ENCODE data around the gene CPLANE2. TPM values are rescaled to one million over a fixed set of nuclear protein-coding genes. Genes with fewer than 3 reads are reported as not detected.
A peak's percentile ranks its signal among the peaks of the same experiment; 100 is the strongest.

Gene CPLANE2
- total RNA-seq, 1 donor from 2014 or later: 5.8 TPM

- peak; percentile 64 for DNase-seq (ENCODE audit: low read depth)
- H3K4me3 ChIP-seq (ENCODE audit: low read depth, low read length): no peak overlapping the region
- no peaks in the 10 kb centered on the region for H3K27me3 ChIP-seq (ENCODE audit: control insufficient read depth, insufficient read depth, low read length)
- H3K36me3 ChIP-seq (ENCODE audit: control insufficient read depth, insufficient read depth, low read length): no peaks in the 10 kb centered on the region
- TF ChIP-seq CTCF (IDR thresholded peaks at IDR 0.05; ENCODE audit: insufficient read depth, low read length, severe bottlenecking): no peak
- no peak for FAIRE-seq
Observed at GRCh38 chr1:16183765-16184556, 53.0 kb downstream of the CPLANE2 start.

GRCh38 chr1:16183179-16183578, 53.8 kb downstream of the CPLANE2 start:
- FAIRE-seq (peak; percentile 88), DNase-seq (ENCODE audit: low read depth) (peak; percentile 100)
- no peak for TF ChIP-seq CTCF (IDR thresholded peaks at IDR 0.05; ENCODE audit: insufficient read depth, low read length, severe bottlenecking)
- Histone ChIP-seq H3K36me3 (ENCODE audit: control insufficient read depth, insufficient read depth, low read length) (no peaks in the 10 kb centered on the region), H3K4me3 (ENCODE audit: low read depth, low read length) (no peak overlapping the region), H3K27me3 (ENCODE audit: control insufficient read depth, insufficient read depth, low read length) (no peaks in the 10 kb centered on the region)

DNA sequence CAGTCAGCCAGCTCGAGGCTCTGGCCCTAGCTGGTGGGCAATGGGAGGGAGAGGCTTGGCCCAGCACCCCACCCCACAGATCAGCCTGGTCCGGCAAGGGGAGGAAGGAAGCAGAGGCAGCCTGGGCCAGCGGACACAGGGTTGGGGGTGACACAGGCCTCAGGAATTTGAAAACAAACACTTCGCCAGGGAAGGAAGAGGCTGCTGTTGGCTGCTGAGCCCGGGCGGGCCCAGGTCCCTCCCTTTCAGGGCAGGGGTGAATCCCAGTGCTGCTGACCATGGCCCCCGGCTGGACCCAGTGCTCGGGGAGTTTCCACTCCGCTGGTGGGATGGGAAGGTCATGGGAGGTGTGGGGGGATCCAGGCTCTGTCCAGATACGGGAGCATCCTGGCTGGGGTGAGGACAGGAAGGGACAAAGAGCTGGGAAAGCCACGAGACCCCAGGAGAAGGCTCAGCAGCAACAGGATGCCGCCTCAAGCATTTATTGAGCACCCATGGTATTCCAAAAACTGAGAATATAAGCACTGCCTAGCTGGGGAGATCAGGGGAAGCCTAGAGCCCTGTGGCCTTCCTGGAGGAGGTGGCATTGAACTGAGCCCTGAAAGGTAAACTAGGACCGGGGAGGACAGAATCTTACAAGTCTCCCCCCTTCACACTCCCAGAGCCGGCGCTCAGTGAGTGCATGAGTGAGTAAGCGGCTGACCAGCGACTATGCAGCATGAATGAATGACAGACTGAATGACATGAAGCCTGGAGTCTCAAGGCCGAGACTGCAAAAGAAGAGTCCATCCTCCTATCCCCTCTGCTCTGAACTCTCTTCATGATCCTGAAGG, 54.9 kb downstream of the CPLANE2 start:
- no peak overlapping the region for H3K4me3 ChIP-seq (ENCODE audit: low read depth, low read length)
- DNase-seq (ENCODE audit: low read depth) (peak; percentile 81), FAIRE-seq (no peak)
- no peak for TF ChIP-seq CTCF (IDR thresholded peaks at IDR 0.05; ENCODE audit: insufficient read depth, low read length, severe bottlenecking)
- H3K36me3 ChIP-seq (ENCODE audit: control insufficient read depth, insufficient read depth, low read length): no peaks in the 10 kb centered on the region
- H3K27me3 ChIP-seq (ENCODE audit: control insufficient read depth, insufficient read depth, low read length): no peaks in the 10 kb centered on the region

Other genes with a start within 250 kb of the CPLANE2 start
- not detected in 2 replicates for gene SRARP, start 232.9 kb downstream of the CPLANE2 start, total RNA-seq
- under 0.01 TPM in 1 of 2 replicates, not detected in the other for gene HSPB7, start 219.1 kb downstream of the CPLANE2 start, total RNA-seq
- gene CLCNKA, start 215.1 kb downstream of the CPLANE2 start, total RNA-seq: not detected in 2 replicates
- under 0.01 and 0.26 TPM in 2 replicates for gene CLCNKB, start 193.4 kb downstream of the CPLANE2 start, total RNA-seq
- 0.53 and 0.77 TPM in 2 replicates for gene FAM131C, start 163.5 kb downstream of the CPLANE2 start, total RNA-seq
- 117 and 144 TPM in 2 replicates for gene EPHA2, start 81.1 kb downstream of the CPLANE2 start, total RNA-seq
- 3.2 and 6.1 TPM in 2 replicates for gene ARHGEF19, start 24.5 kb downstream of the CPLANE2 start, total RNA-seq
- gene FBXO42, start 115.3 kb upstream of the CPLANE2 start, total RNA-seq: 10.8 and 18.1 TPM in 2 replicates
- 10.8 and 18.1 TPM in 2 replicates for gene SZRD1, start 130.1 kb upstream of the CPLANE2 start, total RNA-seq
- not detected in 2 replicates for gene SPATA21, start 200.2 kb upstream of the CPLANE2 start, total RNA-seq
- gene NECAP2, start 203.5 kb upstream of the CPLANE2 start, total RNA-seq: 84.1 and 87.7 TPM in 2 replicates